Kidney (tissue), 14 donors: ENCODE results near the gene TNFAIP8L3. TPM values are rescaled to one million over a fixed set of nuclear protein-coding genes. Genes with fewer than 3 reads are reported as not detected.

Experiments
- DNase-seq, 5 donors: peaks; one replicate each; pipeline ENCODE4 v3.0.0-alpha.2; 2013 to 2020
- FAIRE-seq: peaks from 2 replicates; lab custom pipeline; 2012; peaks lifted over from hg19 to GRCh38; lab: Jason Lieb, UNC
- H3K27ac ChIP-seq, 2 donors: one replicate each; pipeline ENCODE4 v1.7.0; 2013; ENCODE audit warnings: low read depth in 2 of 2, low read length in 2 of 2, inconsistent platforms in 1 of 2
- H3K27me3 ChIP-seq: one replicate; pipeline ENCODE4 v1.7.1; 2013; ENCODE audit warnings: low read length, inconsistent platforms; ENCODE audit not compliant: control insufficient read depth, insufficient read depth
- H3K36me3 ChIP-seq, 3 donors: one replicate each; pipeline versions ENCODE4 v1.7.0 to v1.7.1; 2013; ENCODE audit warnings: low read length in 3 of 3, control low read depth in 1 of 3, inconsistent platforms in 1 of 3; ENCODE audit not compliant: insufficient read depth in 3 of 3, control insufficient read depth in 2 of 3
- H3K4me1 ChIP-seq, 3 donors: one replicate each; pipeline versions ENCODE4 v1.7.0 to v1.7.1; 2013; ENCODE audit warnings: low read length in 3 of 3, inconsistent platforms in 1 of 3, low read depth in 1 of 3; ENCODE audit not compliant: control insufficient read depth in 2 of 3, insufficient read depth in 2 of 3
- H3K4me3 ChIP-seq, 3 donors: one replicate each; pipeline versions ENCODE4 v1.7.0 to v1.8.1; 2013; ENCODE audit warnings: low read length in 3 of 3, control low read depth in 1 of 3, inconsistent platforms in 1 of 3
- H3K9ac ChIP-seq, 3 donors: one replicate each; pipeline versions ENCODE4 v1.7.0 to v1.7.1; 2013; ENCODE audit warnings: low read length in 3 of 3, control low read depth in 1 of 3, inconsistent platforms in 1 of 3
- H3K9me3 ChIP-seq, 3 donors: one replicate each; pipeline versions ENCODE4 v1.7.0 to v1.7.1; 2013; ENCODE audit warnings: low read length in 3 of 3, control low read depth in 1 of 3, inconsistent platforms in 1 of 3; ENCODE audit not compliant: control insufficient read depth in 2 of 3, insufficient read depth in 1 of 3
- CTCF ChIP-seq: IDR thresholded peaks from 3 replicates; pipeline ENCODE4 v1.5.1; 2012; ENCODE audit warnings: mild to moderate bottlenecking, moderate library complexity, borderline replicate concordance; ENCODE audit not compliant: insufficient read depth; ENCODE audit errors: extremely low read depth
- intact Hi-C: fragments of 100-400 bp; cut with DNase I; formaldehyde crosslinking; loops from one replicate; pipeline ENCODE4 v1.11.1; 2022
- polyA plus RNA-seq: library from polyadenylated mRNA; stranded (reverse); fragments of 350-450 nt; fragmentation: Illumina TruSeq; extraction: RNeasy Lipid Tissue Mini Kit (QIAGEN cat#74804); gene quantifications from one replicate; pipeline ENCODE4 v1.2.3, GENCODE V29; 2014; ENCODE audit warnings: low read depth, low replicate concordance; ENCODE audit not compliant: insufficient read depth
- total RNA-seq: library from RNA; stranded (reverse); fragmentation: NEBNext Ultra II Directional; extraction: Animal tissue kit (Norgen Biotek cat#: 25700); gene quantifications from one replicate; pipeline ENCODE4 v1.2.1, GENCODE V29; 2021
- donor health status: control.
- donor health status: control.
- donor health status: control.
- donor health status: control.
- donor health status: control.
- donor health status: DM: yes; HTN: yes; CAD: no.
- donor health status: Normal renal cell carcinoma (clear cell type).

The TNFAIP8L3 gene
- total and polyA plus RNA-seq, 2 donors from 2014 or later = 2.4 to 8.9 TPM

- intact Hi-C loops = no loop called here
- no peaks in the 10 kb centered on the region for H3K9me3 ChIP-seq
- no peak overlapping the region for H3K9ac ChIP-seq
- no peaks in the 10 kb centered on the region for H3K4me1 ChIP-seq
- no peak overlapping the region for H3K27ac ChIP-seq
- no peaks in the 10 kb centered on the region for H3K36me3 ChIP-seq
- DNase-seq = no peak
- no peak for TF ChIP-seq CTCF
- H3K4me3 ChIP-seq = no peak overlapping the region
- FAIRE-seq = no peak
- H3K27me3 ChIP-seq = no peaks in the 10 kb centered on the region
Measured at GRCh38 chr15:51060030-51060673, 34.6 kb downstream of the TNFAIP8L3 start.

- intact Hi-C loops = no loop called here
- Histone ChIP-seq H3K36me3 (no peaks in the 10 kb centered on the region), H3K4me3 (no peak overlapping the region), H3K9ac (no peak overlapping the region), H3K9me3 (no peaks in the 10 kb centered on the region), H3K27ac (no peak overlapping the region), H3K27me3 (no peaks in the 10 kb centered on the region), H3K4me1 (no peaks in the 10 kb centered on the region)
- DNase-seq (no peak), FAIRE-seq (no peak)
- no peak for TF ChIP-seq CTCF
Measured at GRCh38 chr15:51054535-51054934, 40.2 kb downstream of the TNFAIP8L3 start.

GRCh38 chr15:51053571-51053970, 41.1 kb downstream of the TNFAIP8L3 start:
- Histone ChIP-seq H3K27ac (no peak overlapping the region), H3K36me3 (no peaks in the 10 kb centered on the region), H3K4me1 (no peaks in the 10 kb centered on the region), H3K27me3 (no peaks in the 10 kb centered on the region), H3K9me3 (no peaks in the 10 kb centered on the region), H3K4me3 (no peak overlapping the region), H3K9ac (no peak overlapping the region)
- DNase-seq (no peak), FAIRE-seq (no peak)
- no peak for TF ChIP-seq CTCF
- intact Hi-C loops = no loop called here

- Histone ChIP-seq H3K4me1 (peaks cover 0 to 6% (median 3%) of the 10 kb centered on the region in 3 donors), H3K4me3 (no peak overlapping the region), H3K27me3 (no peaks in the 10 kb centered on the region), H3K36me3 (no peaks in the 10 kb centered on the region), H3K9ac (no peak overlapping the region), H3K9me3 (no peaks in the 10 kb centered on the region), H3K27ac (no peak overlapping the region)
- intact Hi-C loops = no loop called here
- peak in 2 of 5 donors; percentile 27 to 76 for DNase-seq
- FAIRE-seq = no peak
- no peak for TF ChIP-seq CTCF
Measured at GRCh38 chr15:51051776-51052175, 42.9 kb downstream of the TNFAIP8L3 start.
